CD4-positive, alpha-beta T cell treated with Interleukin-4 for 4 hours (primary cell): Measurements from ENCODE around the gene IFNA5.

Source experiments
- DNase-seq: peaks from one replicate; pipeline ENCODE4 v3.0.0-alpha.2; 2020

The IFNA5 gene

GRCh38 chr9:21305213-21305612 lies at the start of gene IFNA5:
Gene IFNA5, minus strand, starts transcription at chr9:21305313. Its CDS starts 57 bp downstream, at chr9:21305256.
- no peak for DNase-seq

- no peak for DNase-seq
Measured at GRCh38 chr9:21350787-21351186, 45.7 kb upstream of the IFNA5 start, which contains the start of gene IFNA6. Gene IFNA6, minus strand, starts transcription at chr9:21350887. Its CDS starts 0 bp downstream, at chr9:21350887.

DNA sequence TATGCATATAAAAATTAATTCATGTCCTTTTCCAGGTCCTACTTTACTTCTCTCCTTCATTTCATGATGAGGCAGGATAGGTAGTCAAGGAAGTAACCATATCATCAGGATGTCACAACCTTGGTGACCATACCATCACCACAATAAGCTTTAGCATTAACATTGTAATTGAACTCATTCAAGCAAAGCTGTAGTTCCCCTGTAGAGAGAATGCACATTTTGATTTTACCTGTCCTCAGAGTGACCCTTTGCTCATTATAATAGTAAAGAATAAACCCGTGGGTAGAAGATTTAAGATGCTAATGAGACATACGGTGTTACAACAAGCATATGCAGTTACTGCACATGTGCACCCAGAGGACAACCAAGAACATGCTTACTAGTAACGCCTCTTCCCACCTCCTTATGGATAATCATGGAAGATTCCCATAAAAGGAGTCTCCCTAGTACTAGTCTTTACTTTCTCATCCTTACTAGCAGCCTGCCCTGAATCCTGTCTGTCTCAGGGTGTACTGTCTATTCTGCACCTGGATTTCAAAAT lies 43.4 kb upstream of the IFNA5 start:
- DNase-seq: no peak

DNA sequence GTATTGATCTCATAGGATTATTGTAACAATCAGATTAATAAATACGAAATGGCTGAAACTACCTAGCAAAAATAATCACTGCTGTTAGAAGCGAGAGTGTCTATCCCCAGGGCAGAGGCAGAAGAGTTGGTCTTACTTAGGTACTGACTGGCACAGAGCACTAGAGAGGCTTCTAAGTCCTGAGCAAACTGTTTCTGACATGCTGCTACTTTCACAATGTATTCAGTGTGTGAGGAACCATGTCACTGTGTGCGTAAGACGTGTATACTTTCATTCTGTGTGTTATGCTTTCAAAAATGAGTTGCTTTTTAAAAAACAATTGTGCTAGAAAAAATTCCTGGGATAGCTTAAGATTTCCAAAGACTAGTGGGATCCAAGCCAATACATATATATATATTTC lies 35.6 kb upstream of the IFNA5 start:
- DNase-seq: no peak

DNA sequence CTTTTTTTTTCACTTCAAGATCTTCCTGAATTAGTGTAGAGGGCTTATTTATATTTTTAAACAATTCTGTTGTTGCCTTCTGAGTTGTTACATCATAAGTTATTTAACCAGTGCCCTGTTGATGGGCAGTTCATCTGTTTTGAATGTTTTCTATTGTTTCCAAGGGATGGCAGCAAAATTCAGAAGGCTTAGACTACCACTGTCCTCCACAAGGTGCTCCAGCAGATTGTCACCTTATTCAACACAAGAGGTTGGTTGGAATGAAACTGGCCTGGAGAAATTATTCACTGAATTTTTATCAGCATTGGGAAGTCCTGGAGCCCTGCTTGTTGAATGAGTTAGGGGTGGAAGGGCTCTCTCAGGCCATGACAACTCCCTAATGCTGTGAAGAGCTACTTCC lies 31.3 kb upstream of the IFNA5 start:
- no peak for DNase-seq

GRCh38 chr9:21334701-21335632 lies 29.9 kb upstream of the IFNA5 start, which contains the start of gene KLHL9:
Gene KLHL9, minus strand, starts transcription at chr9:21335404. Its CDS starts 545 bp downstream, at chr9:21334859.
- DNase-seq: peak; percentile 88

DNA sequence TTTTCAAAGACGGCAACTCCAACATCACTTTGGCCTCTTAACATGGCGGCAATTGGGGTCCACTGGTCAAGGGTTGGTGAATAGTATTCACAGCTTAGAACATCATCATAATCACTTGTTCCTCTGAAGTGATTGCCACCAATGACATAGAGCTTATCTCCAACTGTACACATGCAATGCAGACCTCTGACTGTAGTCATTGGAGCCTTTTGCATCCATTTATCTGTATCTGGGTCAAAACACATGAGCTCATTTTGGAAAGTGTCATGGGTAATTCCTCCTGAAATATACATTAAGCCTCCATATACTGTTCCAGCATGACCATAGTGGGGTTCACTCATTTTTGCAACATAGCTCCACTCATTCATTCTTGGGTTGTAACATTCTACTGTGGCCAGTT lies 28.1 kb upstream of the IFNA5 start:
- no peak for DNase-seq

DNA sequence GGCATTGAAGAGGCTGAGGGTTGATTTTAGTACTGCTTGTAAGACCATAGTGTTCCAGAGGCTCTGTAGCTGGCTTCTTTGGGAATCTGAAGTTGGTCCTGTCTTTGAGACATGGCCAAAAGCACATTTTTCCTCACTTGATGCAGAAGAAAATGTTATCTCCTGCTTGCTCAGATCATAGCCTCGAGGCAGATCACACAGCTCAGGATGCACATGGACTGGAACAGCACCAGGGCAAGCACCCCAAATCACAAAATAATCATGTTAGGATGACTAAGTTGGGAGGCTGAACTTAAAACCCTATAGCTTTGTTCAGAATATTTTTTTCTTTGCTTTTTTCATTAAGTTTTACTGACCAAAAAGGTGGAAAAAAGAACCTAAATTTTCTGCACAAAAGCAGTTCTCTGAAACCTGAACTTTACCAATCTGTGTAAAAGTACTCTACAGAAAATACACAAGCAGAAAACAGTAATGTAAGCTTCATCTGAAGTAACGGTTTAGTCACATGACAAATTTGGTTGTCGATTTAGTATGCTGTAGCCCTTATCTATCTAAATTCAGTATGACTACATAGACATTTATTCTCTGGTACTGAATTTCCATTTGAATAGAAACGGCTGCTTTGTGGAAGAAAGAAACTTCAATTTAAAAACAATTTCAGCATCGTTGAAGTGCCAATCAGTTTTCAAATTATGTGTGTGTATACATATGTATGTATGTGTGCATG lies 26.7 kb upstream of the IFNA5 start:
- DNase-seq: no peak

DNA sequence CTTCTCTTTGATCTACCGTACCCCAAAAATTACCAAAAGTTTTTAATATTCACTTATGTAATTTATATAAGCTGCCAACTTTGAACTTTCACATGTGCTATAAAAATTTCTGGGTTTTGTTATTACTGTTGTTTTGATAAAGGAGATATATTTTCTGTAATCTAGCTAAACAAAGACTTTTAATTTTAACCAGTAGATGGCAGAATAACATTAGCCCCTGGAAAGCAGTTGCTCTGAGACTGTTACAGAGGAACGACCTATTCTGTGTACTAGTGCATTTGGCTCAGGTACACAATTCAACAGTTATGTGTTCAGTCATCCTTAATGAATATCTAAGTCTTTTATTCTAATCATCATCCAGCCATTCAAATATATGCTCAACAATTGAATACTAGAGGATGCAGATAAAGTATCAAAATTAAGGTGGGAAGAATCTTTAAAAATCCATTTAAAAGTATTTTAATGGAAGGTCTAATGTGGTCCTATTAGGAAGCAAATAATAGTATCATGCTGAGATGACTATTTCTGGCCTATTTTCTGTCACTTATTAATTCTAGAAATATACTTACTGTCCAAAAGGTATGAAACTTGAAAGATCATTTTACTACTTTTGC lies 21.5 kb upstream of the IFNA5 start:
- peak; percentile 75 for DNase-seq

DNA sequence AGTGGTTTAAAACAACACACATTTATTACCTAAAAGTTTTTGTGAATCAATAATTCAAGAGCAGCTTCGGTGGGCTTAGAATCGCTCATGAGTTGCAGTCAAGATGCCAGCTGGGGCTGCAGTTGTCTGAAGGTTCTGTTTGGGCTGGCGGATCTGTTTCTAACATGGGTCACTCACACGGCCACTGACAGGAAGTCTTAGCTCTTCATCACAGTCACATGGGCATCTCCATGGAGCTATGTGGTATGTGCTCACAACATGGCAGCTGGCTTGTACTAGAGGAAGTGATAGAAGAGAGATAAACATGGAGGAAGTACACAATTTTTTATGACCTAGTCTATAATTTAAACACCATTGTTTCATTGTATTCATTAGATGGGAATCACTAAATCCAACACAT lies 18.9 kb upstream of the IFNA5 start:
- no peak for DNase-seq

- no peak for DNase-seq
Measured at GRCh38 chr9:21322911-21323461, 17.9 kb upstream of the IFNA5 start.

- DNase-seq: no peak
Measured at GRCh38 chr9:21320465-21320864, 15.4 kb upstream of the IFNA5 start.

- peak; percentile 39 for DNase-seq
Measured at GRCh38 chr9:21317956-21318923, 13.1 kb upstream of the IFNA5 start.

DNA sequence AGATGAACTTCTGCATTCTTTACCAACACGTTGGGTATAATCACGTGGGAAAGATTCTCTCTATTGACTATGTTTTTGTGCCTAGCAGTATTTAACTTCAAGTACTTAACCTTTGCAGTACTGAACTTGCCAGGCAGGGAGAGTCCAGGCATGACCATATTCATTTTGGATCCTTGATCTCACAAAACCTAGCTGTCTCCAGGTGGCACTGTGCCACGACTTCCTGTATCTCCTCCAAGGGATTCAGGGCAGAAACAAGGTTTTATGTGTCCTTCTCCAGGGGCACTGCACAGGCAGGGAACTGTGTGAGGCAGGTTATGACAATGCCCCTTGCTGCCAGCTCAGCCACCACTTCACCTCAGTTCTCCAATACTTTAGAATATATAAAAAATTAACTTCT lies 11.7 kb upstream of the IFNA5 start:
- no peak for DNase-seq

DNA sequence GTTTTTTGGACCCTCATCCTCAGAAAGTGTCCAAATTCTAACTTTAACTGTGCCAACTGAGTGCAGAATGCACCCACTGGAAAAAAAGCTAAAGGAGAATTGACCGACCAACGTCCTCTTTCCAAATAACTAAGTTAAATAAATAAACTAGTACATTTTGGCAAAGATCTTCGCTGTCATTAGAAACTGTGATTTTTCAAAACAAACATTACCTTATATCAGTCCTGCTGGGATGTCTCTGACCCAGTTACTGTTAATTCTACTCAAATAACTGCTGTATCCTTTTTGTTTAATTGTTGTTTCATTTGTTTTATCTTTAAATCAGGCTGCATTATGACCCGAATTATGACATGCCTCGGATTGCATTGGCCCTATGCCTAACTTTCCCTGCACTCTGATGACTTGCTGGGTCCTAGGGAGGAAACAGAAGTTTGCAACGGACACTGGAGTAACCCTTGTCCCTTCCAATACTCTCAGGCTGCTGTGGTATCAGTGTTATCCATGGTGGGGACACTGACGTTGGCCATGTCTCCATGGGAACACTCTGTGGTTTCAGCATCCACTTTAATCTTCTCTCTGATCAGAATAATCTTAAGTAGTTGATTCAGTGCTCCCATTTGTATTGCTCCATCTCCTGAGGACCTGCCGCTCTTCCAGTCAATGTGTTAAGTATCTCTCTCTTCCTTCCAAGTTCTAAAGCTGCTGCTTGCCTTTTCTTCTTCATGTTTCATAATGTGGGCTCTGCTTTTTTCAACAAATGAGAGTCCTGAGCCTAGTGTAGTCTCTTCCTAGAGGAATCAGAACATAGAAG lies 11.1 kb upstream of the IFNA5 start:
- no peak for DNase-seq

GRCh38 chr9:21314152-21314551 lies 9.0 kb upstream of the IFNA5 start:
- no peak for DNase-seq

DNA sequence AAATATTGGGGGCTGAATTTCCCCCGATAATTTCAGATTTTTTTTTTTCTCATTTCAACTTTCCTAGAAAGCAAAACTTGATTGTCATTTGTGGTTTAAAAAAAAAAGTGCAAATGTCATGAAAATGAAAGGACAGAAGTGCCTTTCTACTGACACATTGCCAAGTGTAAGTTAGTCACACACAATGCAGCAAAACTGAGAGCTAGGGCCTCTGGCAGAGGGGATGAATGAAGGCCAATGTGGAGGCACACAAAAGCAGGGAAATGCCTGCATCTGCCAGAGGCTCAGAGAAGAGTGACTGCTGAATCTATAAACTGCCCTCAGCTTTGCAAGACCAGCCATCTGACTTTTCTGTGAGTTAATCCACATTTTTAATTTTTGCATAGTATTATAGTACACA lies 6.8 kb upstream of the IFNA5 start:
- DNase-seq: no peak

DNA sequence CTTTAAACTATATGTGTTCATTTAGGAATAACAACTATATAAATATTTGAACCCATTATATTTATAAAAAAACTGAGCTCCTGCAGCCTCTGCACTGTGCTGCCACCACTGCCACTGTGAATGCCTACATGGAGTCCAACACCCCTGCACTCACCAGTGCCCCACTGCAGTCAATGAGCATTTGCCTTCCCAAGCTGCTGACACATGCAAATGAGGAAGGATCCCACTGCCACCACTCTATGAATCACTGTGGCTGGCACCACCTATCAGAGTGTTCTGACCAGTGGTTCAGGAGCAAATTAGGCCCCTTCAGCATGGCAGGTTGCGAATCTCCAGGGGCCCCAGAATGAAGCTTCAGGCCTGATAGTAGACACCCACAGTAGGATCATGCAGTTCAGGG lies 9.1 kb downstream of the IFNA5 start:
- DNase-seq: no peak

- DNase-seq: no peak
Measured at GRCh38 chr9:21294904-21295538, 10.1 kb downstream of the IFNA5 start.

- no peak for DNase-seq
Measured at GRCh38 chr9:21294364-21294774, 10.7 kb downstream of the IFNA5 start.
